ENCODE measurements around the gene DOCK9.

- TF ChIP-seq POLR2A (IDR thresholded peaks at IDR 0.05) (no peak), CTCF (IDR thresholded peaks at IDR 0.05 in 4 of 5, conservative IDR thresholded peaks at IDR 0.05 in 1 of 5) (no peak)
Observed at GRCh38 chr13:98828614-98829013, 149.2 kb downstream of the DOCK9 start.

All from gastrocnemius medialis (tissue), 4 donors.